H1 (cell line): Measurements from ENCODE around the gene USP9Y. TPM values are rescaled to one million over a fixed set of nuclear protein-coding genes. Genes with fewer than 3 reads are reported as not detected.

Source experiments
- KDM4A ChIP-seq: IDR thresholded peaks from one replicate; pipeline ENCODE4 v1.7.1; 2012; ENCODE audit warnings: low read depth, mild to moderate bottlenecking, moderate library complexity, low read length, inconsistent platforms; ENCODE audit not compliant: severe bottlenecking
- POU5F1 ChIP-seq: IDR thresholded peaks from 2 replicates; pipeline ENCODE4 v1.6.1; 2011; ENCODE audit warnings: low read depth, mild to moderate bottlenecking, low read length, moderate library complexity
- polyA plus RNA-seq, 7 experiments: library from polyadenylated mRNA; depleted of rRNA in 3 of 7; stranded (reverse) in 5 of 7; unstranded in 2 of 7; fragments of >200 nt in 5 of 7; fragments of 200-250 nt in 2 of 7; gene quantifications; 1 replicate in 5 of 7; 2 replicates in 1 of 7; 4 replicates in 1 of 7; pipeline versions ENCODE4 v1.2.1 to v1.2.3, GENCODE V29; 2011 to 2013; ENCODE audit warnings: missing spikeins in 2 of 7, mixed read lengths in 2 of 7
- total RNA-seq: library from RNA; stranded (reverse); fragmentation: NEBNext Ultra II Directional; extraction: Animal tissue kit (Norgen Biotek cat#: 25700); gene quantifications from 2 replicates; pipeline ENCODE4 v1.2.1, GENCODE V29; 2021
- TF ChIP-seq, protein P1 (sequence below): fragments of 300-600 bp; sonication (generic); IDR thresholded peaks from 2 replicates; pipeline ENCODE4 v1.7.1; 2012; ENCODE audit warnings: low read length, moderate library complexity, mild to moderate bottlenecking, inconsistent platforms; ENCODE audit not compliant: insufficient replicate concordance

USP9Y gene
- total and polyA plus RNA-seq, 2 of the 8 experiments (the other 6 are each of a cell fraction or from before 2014, with no cell fraction given): 28.3 to 34.1 TPM

DNA sequence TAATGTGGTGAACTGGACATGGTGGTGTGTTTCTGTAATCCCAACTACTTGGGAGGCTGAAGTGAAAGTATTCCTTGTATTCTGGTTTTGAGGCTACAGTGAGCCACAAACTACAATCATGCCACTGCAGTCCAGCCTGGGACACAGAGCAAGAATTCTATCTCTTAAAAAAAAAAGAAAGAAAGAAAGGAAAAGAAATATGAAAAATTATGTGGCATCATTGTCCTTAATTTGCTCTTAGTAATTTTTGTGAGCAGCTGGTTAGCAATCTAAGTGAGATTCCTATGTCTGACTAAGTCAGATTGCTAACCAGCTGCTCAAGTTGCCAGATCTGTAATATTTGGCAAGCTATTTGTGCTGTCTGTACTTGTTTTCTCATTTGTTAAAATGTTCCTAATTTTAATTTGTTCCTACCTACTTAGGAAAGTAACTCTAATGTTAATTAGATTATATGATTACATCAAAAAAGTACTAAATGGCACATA is 154.8 kb downstream of the USP9Y start (continued):
- TF ChIP-seq, protein P1, sequence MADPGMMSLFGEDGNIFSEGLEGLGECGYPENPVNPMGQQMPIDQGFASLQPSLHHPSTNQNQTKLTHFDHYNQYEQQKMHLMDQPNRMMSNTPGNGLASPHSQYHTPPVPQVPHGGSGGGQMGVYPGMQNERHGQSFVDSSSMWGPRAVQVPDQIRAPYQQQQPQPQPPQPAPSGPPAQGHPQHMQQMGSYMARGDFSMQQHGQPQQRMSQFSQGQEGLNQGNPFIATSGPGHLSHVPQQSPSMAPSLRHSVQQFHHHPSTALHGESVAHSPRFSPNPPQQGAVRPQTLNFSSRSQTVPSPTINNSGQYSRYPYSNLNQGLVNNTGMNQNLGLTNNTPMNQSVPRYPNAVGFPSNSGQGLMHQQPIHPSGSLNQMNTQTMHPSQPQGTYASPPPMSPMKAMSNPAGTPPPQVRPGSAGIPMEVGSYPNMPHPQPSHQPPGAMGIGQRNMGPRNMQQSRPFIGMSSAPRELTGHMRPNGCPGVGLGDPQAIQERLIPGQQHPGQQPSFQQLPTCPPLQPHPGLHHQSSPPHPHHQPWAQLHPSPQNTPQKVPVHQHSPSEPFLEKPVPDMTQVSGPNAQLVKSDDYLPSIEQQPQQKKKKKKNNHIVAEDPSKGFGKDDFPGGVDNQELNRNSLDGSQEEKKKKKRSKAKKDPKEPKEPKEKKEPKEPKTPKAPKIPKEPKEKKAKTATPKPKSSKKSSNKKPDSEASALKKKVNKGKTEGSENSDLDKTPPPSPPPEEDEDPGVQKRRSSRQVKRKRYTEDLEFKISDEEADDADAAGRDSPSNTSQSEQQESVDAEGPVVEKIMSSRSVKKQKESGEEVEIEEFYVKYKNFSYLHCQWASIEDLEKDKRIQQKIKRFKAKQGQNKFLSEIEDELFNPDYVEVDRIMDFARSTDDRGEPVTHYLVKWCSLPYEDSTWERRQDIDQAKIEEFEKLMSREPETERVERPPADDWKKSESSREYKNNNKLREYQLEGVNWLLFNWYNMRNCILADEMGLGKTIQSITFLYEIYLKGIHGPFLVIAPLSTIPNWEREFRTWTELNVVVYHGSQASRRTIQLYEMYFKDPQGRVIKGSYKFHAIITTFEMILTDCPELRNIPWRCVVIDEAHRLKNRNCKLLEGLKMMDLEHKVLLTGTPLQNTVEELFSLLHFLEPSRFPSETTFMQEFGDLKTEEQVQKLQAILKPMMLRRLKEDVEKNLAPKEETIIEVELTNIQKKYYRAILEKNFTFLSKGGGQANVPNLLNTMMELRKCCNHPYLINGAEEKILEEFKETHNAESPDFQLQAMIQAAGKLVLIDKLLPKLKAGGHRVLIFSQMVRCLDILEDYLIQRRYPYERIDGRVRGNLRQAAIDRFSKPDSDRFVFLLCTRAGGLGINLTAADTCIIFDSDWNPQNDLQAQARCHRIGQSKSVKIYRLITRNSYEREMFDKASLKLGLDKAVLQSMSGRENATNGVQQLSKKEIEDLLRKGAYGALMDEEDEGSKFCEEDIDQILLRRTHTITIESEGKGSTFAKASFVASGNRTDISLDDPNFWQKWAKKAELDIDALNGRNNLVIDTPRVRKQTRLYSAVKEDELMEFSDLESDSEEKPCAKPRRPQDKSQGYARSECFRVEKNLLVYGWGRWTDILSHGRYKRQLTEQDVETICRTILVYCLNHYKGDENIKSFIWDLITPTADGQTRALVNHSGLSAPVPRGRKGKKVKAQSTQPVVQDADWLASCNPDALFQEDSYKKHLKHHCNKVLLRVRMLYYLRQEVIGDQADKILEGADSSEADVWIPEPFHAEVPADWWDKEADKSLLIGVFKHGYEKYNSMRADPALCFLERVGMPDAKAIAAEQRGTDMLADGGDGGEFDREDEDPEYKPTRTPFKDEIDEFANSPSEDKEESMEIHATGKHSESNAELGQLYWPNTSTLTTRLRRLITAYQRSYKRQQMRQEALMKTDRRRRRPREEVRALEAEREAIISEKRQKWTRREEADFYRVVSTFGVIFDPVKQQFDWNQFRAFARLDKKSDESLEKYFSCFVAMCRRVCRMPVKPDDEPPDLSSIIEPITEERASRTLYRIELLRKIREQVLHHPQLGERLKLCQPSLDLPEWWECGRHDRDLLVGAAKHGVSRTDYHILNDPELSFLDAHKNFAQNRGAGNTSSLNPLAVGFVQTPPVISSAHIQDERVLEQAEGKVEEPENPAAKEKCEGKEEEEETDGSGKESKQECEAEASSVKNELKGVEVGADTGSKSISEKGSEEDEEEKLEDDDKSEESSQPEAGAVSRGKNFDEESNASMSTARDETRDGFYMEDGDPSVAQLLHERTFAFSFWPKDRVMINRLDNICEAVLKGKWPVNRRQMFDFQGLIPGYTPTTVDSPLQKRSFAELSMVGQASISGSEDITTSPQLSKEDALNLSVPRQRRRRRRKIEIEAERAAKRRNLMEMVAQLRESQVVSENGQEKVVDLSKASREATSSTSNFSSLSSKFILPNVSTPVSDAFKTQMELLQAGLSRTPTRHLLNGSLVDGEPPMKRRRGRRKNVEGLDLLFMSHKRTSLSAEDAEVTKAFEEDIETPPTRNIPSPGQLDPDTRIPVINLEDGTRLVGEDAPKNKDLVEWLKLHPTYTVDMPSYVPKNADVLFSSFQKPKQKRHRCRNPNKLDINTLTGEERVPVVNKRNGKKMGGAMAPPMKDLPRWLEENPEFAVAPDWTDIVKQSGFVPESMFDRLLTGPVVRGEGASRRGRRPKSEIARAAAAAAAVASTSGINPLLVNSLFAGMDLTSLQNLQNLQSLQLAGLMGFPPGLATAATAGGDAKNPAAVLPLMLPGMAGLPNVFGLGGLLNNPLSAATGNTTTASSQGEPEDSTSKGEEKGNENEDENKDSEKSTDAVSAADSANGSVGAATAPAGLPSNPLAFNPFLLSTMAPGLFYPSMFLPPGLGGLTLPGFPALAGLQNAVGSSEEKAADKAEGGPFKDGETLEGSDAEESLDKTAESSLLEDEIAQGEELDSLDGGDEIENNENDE: no peak
- TF ChIP-seq POU5F1 (no peak), KDM4A (no peak)
- TF ChIP-seq, all 59 proteins: peak for 0
